SK-N-SH (cell line): ENCODE results near the gene ZNF865. TPM values are rescaled to one million over a fixed set of nuclear protein-coding genes. Genes with fewer than 3 reads are reported as not detected.

Source experiments
- CTCF ChIA-PET: fragments of 300-600, 350-600 bp; formaldehyde crosslinking; extraction: SDS; loops from one replicate; lab custom pipeline; 2021; lab: Yijun Ruan, JAX
- POLR2A ChIA-PET: fragments of 350-600 bp; sonication (Branson Sonifier 250); formaldehyde crosslinking; extraction: SDS; loops from one replicate; lab custom pipeline; 2020; ENCODE audit warnings: antibody characterized with exemption, inconsistent platforms; lab: Yijun Ruan, JAX
- DNase-seq: peaks from one replicate; pipeline ENCODE4 v3.0.0; 2012
- H2AFZ ChIP-seq: fragments of 200-600 bp; sonication (generic); 2 replicates; pipeline ENCODE4 v1.8.1; 2016; ENCODE audit warnings: antibody characterized with exemption, mild to moderate bottlenecking, low read depth
- H3F3A ChIP-seq: fragments of 200-600 bp; sonication (generic); replicated peaks from 2 replicates; pipeline ENCODE3; 2016; ENCODE audit warnings: antibody characterized with exemption, mild to moderate bottlenecking; ENCODE audit not compliant: insufficient read depth
- H3K27ac ChIP-seq, 2 experiments: fragments of 200-500 bp in 1 of 2; fragments of 200-600 bp in 1 of 2; sonication (Bioruptor generic) in 1 of 2; sonication (generic), shearing (Covaris generic) in 1 of 2; 2 replicates each; pipeline versions ENCODE4 v1.5.1 to v1.6.1; 2014 to 2016; ENCODE audit warnings: low read depth in 2 of 2, inconsistent platforms in 1 of 2, low read length in 1 of 2, mild to moderate bottlenecking in 1 of 2, mixed read lengths in 1 of 2
- H3K27me3 ChIP-seq: fragments of 200-600 bp; sonication (generic), shearing (Covaris generic); 2 replicates; pipeline ENCODE4 v1.6.1; 2016; ENCODE audit warnings: mixed run types; ENCODE audit not compliant: insufficient read depth
- H3K36me3 ChIP-seq, 2 experiments: fragments of 200-500 bp in 1 of 2; fragments of 200-600 bp in 1 of 2; sonication (Bioruptor generic) in 1 of 2; sonication (generic) in 1 of 2; replicated peaks in 1 of 2; 2 replicates each; pipeline versions ENCODE3 to v1.5.1; 2014 to 2016; ENCODE audit warnings: low read length in 1 of 2, mild to moderate bottlenecking in 1 of 2; ENCODE audit not compliant: insufficient read depth in 2 of 2, control insufficient read depth in 1 of 2
- H3K4me1 ChIP-seq, 2 experiments: fragments of 200-500 bp in 1 of 2; fragments of 200-600 bp in 1 of 2; sonication (Bioruptor generic) in 1 of 2; sonication (generic), shearing (Covaris generic) in 1 of 2; 2 replicates each; pipeline versions ENCODE4 v1.5.1 to v1.6.1; 2014 to 2016; ENCODE audit warnings: low read depth in 1 of 2, low read length in 1 of 2, mixed run types in 1 of 2; ENCODE audit not compliant: insufficient read depth in 2 of 2, control insufficient read depth in 1 of 2
- H3K4me2 ChIP-seq: fragments of 200-600 bp; sonication (generic), shearing (Covaris generic); 2 replicates; pipeline ENCODE4 v1.6.1; 2017; ENCODE audit warnings: mixed run types
- H3K4me3 ChIP-seq, 2 experiments: fragments of 200-500 bp in 1 of 2; fragments of 200-600 bp in 1 of 2; sonication (Bioruptor generic) in 1 of 2; sonication (generic), shearing (Covaris generic) in 1 of 2; 2 replicates each; pipeline versions ENCODE4 v1.5.1 to v1.8.1; 2014 to 2016; ENCODE audit warnings: low read depth in 2 of 2, inconsistent platforms in 1 of 2, low read length in 1 of 2, mild to moderate bottlenecking in 1 of 2, mixed read lengths in 1 of 2, moderate library complexity in 1 of 2
- H3K79me2 ChIP-seq: fragments of 200-600 bp; sonication (generic); 2 replicates; pipeline ENCODE4 v1.8.1; 2017; ENCODE audit warnings: mild to moderate bottlenecking; ENCODE audit not compliant: insufficient read depth
- H3K9ac ChIP-seq: fragments of 200-600 bp; sonication (generic); 2 replicates; pipeline ENCODE4 v1.6.1; 2017; ENCODE audit warnings: mixed run types
- H3K9me2 ChIP-seq: fragments of 200-600 bp; sonication (generic); 2 replicates; pipeline ENCODE4 v1.6.1; 2017; ENCODE audit warnings: mixed run types
- H3K9me3 ChIP-seq: fragments of 200-600 bp; sonication (generic); 2 replicates; pipeline ENCODE4 v1.6.1; 2017; ENCODE audit warnings: mixed run types, mild to moderate bottlenecking, moderate library complexity
- H4K20me1 ChIP-seq: fragments of 200-600 bp; sonication (generic); 2 replicates; pipeline ENCODE4 v1.6.1; 2017; ENCODE audit warnings: mild to moderate bottlenecking, mixed run types; ENCODE audit not compliant: insufficient read depth
- ELF1 ChIP-seq: IDR thresholded peaks from 2 replicates; pipeline ENCODE4 v1.4.0; 2012
- EP300 ChIP-seq, 2 experiments: IDR thresholded peaks; 2 replicates each; pipeline versions ENCODE4 v1.4.0 to v1.6.1; 2012; ENCODE audit warnings: borderline replicate concordance in 1 of 2, low read depth in 1 of 2, low read length in 1 of 2
- GABPA ChIP-seq: IDR thresholded peaks from 2 replicates; pipeline ENCODE4 v1.4.0; 2012; ENCODE audit warnings: low read depth, mild to moderate bottlenecking
- GATA2 ChIP-seq: sonication (generic); formaldehyde crosslinking; IDR thresholded peaks from 2 replicates; pipeline ENCODE4 v1.5.0; 2020; ENCODE audit warnings: mild to moderate bottlenecking, missing genetic modification reagents
- MAX ChIP-seq: IDR thresholded peaks from 2 replicates; pipeline ENCODE4 v1.4.0; 2012; ENCODE audit warnings: low read depth
- PBX3 ChIP-seq: IDR thresholded peaks from 2 replicates; pipeline ENCODE4; 2012
- POLR2AphosphoS5 ChIP-seq: IDR thresholded peaks from 2 replicates; pipeline ENCODE4 v1.6.1; 2012; ENCODE audit warnings: low read depth, low read length
- RCOR1 ChIP-seq: fragments of 150-350 bp; IDR thresholded peaks from 2 replicates; pipeline ENCODE4 v1.6.1; 2017; ENCODE audit warnings: antibody characterized with exemption, low read length
- RFX5 ChIP-seq: IDR thresholded peaks from 2 replicates; pipeline ENCODE4 v1.6.1; 2012; ENCODE audit warnings: mild to moderate bottlenecking, improper control_type of control experiment, low read length
- SMC3 ChIP-seq: IDR thresholded peaks from 2 replicates; pipeline ENCODE4 v1.6.1; 2012; ENCODE audit warnings: low read depth, low read length, improper control_type of control experiment
- WGBS: methylation state at CpG from one replicate; pipeline ENCODE4 v1.1.6; 2017; ENCODE audit warnings: low lambda C conversion rate; 5-methylcytosine and 5-hydroxymethylcytosine counted together
- polyA plus RNA-seq, 3 experiments: library from polyadenylated mRNA; depleted of rRNA; stranded (reverse); fragments of >200 nt; gene quantifications; 2 replicates each; pipeline ENCODE4 v1.2.3, GENCODE V29; 2012
- TF ChIP-seq, protein P1 (sequence below): IDR thresholded peaks from 2 replicates; pipeline ENCODE4 v1.4.0; 2012; ENCODE audit warnings: low read depth, borderline replicate concordance

ZNF865 gene
- polyA plus RNA-seq, 1 of the 3 experiments (the other 2 are of a cell fraction), result 5.0 TPM

- Histone ChIP-seq H3K27ac (no peak overlapping the region), H3K9ac (no peak overlapping the region)
- CTCF ChIA-PET, result no interaction called here
- 79% methylated on average over 12 of the region's 12 CpGs for whole genome bisulfite sequencing
- no peak for TF ChIP-seq RFX5
- TF ChIP-seq ELF1, result no peak
- no peak for TF ChIP-seq GABPA
- TF ChIP-seq POLR2AphosphoS5, result no peak
- TF ChIP-seq SMC3, result no peak
- TF ChIP-seq MAX, result no peak
- TF ChIP-seq RCOR1, result no peak
- no peak for TF ChIP-seq PBX3
- TF ChIP-seq, protein P1, sequence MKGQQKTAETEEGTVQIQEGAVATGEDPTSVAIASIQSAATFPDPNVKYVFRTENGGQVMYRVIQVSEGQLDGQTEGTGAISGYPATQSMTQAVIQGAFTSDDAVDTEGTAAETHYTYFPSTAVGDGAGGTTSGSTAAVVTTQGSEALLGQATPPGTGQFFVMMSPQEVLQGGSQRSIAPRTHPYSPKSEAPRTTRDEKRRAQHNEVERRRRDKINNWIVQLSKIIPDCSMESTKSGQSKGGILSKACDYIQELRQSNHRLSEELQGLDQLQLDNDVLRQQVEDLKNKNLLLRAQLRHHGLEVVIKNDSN, result no peak
- no peak for TF ChIP-seq EP300 (IDR thresholded peaks at IDR 0.05; ENCODE audit: borderline replicate concordance in 1 of 2, low read depth in 1 of 2, low read length in 1 of 2)
- no peak for TF ChIP-seq GATA2 (CRISPR knock-in tag)
- TF ChIP-seq, all 33 proteins: peak for 0
- Histone ChIP-seq H3K79me2 (peaks cover 88% of the 10 kb centered on the region), H3K27me3 (no peaks in the 10 kb centered on the region), H3K36me3 (peaks cover 21 to 69% of the 10 kb centered on the region in 2 experiments), H2AFZ (no peak overlapping the region), H4K20me1 (peaks cover 88% of the 10 kb centered on the region), H3K9me2 (no peaks in the 10 kb centered on the region), H3K4me2 (no peak overlapping the region), H3K4me3 (no peak overlapping the region), H3K4me1 (no peaks in the 10 kb centered on the region; a peak in 1 of 4 replicates), H3K9me3 (no peaks in the 10 kb centered on the region), H3F3A (peaks cover 11% of the 10 kb centered on the region)
- DNase-seq, result no peak
- POLR2A ChIA-PET, result no interaction called here
Measured at GRCh38 chr19:55666343-55667005, 61.0 kb downstream of the ZNF865 start.

Other genes starting within 250 kb of the ZNF865 start
- not detected in 2 replicates for gene GARIN5B, start 242.4 kb upstream of the ZNF865 start, polyA plus RNA-seq (2012; rRNA removed)
- gene IL11, start 235.2 kb upstream of the ZNF865 start, polyA plus RNA-seq (2012; rRNA removed), result 13.2 and 16.1 TPM in 2 replicates
- 0.77 and 0.91 TPM in 2 replicates for gene TMEM190, start 228.8 kb upstream of the ZNF865 start, polyA plus RNA-seq (2012; rRNA removed)
- 0.08 and 0.12 TPM in 2 replicates for gene TMEM238, start 221.4 kb upstream of the ZNF865 start, polyA plus RNA-seq (2012; rRNA removed)
- 2,297 and 2,368 TPM in 2 replicates for gene RPL28, start 219.7 kb upstream of the ZNF865 start, polyA plus RNA-seq (2012; rRNA removed)
- 84.7 and 133 TPM in 2 replicates for gene UBE2S, start 197.9 kb upstream of the ZNF865 start, polyA plus RNA-seq (2012; rRNA removed)
- 0.02 TPM in 1 of 2 replicates, not detected in the other for gene SHISA7, start 162.3 kb upstream of the ZNF865 start, polyA plus RNA-seq (2012; rRNA removed)
- 60.9 and 65.4 TPM in 2 replicates for gene ISOC2, start 144.0 kb upstream of the ZNF865 start, polyA plus RNA-seq (2012; rRNA removed)
- not detected in 2 replicates for gene C19orf85, start 140.9 kb upstream of the ZNF865 start, polyA plus RNA-seq (2012; rRNA removed)
- gene ZNF628, start 129.0 kb upstream of the ZNF865 start, polyA plus RNA-seq (2012; rRNA removed), result 0.73 and 1.6 TPM in 2 replicates
- 84.4 and 89.9 TPM in 2 replicates for gene NAT14, start 120.5 kb upstream of the ZNF865 start, polyA plus RNA-seq (2012; rRNA removed)
- 2.6 and 4.9 TPM in 2 replicates for gene SSC5D, start 117.2 kb upstream of the ZNF865 start, polyA plus RNA-seq (2012; rRNA removed)
- gene SBK2, start 68.5 kb upstream of the ZNF865 start, polyA plus RNA-seq (2012; rRNA removed), result 0.20 and 0.28 TPM in 2 replicates
- 0.03 and 0.05 TPM in 2 replicates for gene SBK3, start 60.1 kb upstream of the ZNF865 start, polyA plus RNA-seq (2012; rRNA removed)
- gene ZNF579, start 24.8 kb upstream of the ZNF865 start, polyA plus RNA-seq (2012; rRNA removed), result 3.5 and 5.9 TPM in 2 replicates
- 5.2 and 5.7 TPM in 2 replicates for gene FIZ1, start 6.1 kb upstream of the ZNF865 start, polyA plus RNA-seq (2012; rRNA removed)
- 7.2 and 7.3 TPM in 2 replicates for gene ZNF524, start 5.4 kb upstream of the ZNF865 start, polyA plus RNA-seq (2012; rRNA removed)
- gene ZNF784, start 18.9 kb downstream of the ZNF865 start, polyA plus RNA-seq (2012; rRNA removed), result 5.0 and 5.5 TPM in 2 replicates
- gene ZNF580, start 35.4 kb downstream of the ZNF865 start, polyA plus RNA-seq (2012; rRNA removed), result 14.0 and 21.9 TPM in 2 replicates
- 24.2 and 24.7 TPM in 2 replicates for gene ZNF581, start 38.0 kb downstream of the ZNF865 start, polyA plus RNA-seq (2012; rRNA removed)
- gene CCDC106, start 42.6 kb downstream of the ZNF865 start, polyA plus RNA-seq (2012; rRNA removed), result 20.1 and 27.1 TPM in 2 replicates
- 217 and 321 TPM in 2 replicates for gene U2AF2, start 49.4 kb downstream of the ZNF865 start, polyA plus RNA-seq (2012; rRNA removed)
- 72.0 and 134 TPM in 2 replicates for gene EPN1, start 69.6 kb downstream of the ZNF865 start, polyA plus RNA-seq (2012; rRNA removed)
- gene NLRP9, start 132.8 kb downstream of the ZNF865 start, polyA plus RNA-seq (2012; rRNA removed), result not detected in 2 replicates
- 0.06 TPM in 1 of 2 replicates, not detected in the other for gene RFPL4A, start 153.4 kb downstream of the ZNF865 start, polyA plus RNA-seq (2012; rRNA removed)
- gene RFPL4AL1, start 163.5 kb downstream of the ZNF865 start, polyA plus RNA-seq (2012; rRNA removed), result not detected in 2 replicates
- gene NLRP11, start 226.4 kb downstream of the ZNF865 start, polyA plus RNA-seq (2012; rRNA removed), result 0.02 TPM in 1 of 2 replicates, not detected in the other
- gene NLRP4, start 230.9 kb downstream of the ZNF865 start, polyA plus RNA-seq (2012; rRNA removed), result 0.02 and 0.03 TPM in 2 replicates